HepG2 (cell line): ENCODE data around the gene OR10A6. TPM values are rescaled to one million over a fixed set of nuclear protein-coding genes. Genes with fewer than 3 reads are reported as not detected.

ENCODE experiments used
- ATAC-seq: fragments of 200-7000 bp; cut with Tn5 transposase; 3 replicates; pipeline ENCODE4 v1.9.1; 2020; ENCODE audit warnings: mild to moderate bottlenecking, moderate library complexity
- Bru-seq: library from RNA; stranded (reverse); fragments of 400-500 nt; gene quantifications from one replicate; lab custom pipeline; 2021; lab: Mats Ljungman, UMichigan
- BruChase-seq, 2 experiments: library from RNA; stranded (reverse); fragments of 400-500 nt; gene quantifications; one replicate each; lab custom pipeline; 2021; lab: Mats Ljungman, UMichigan
- BruUV-seq: library from RNA; stranded (reverse); fragments of 400-500 nt; replicated peaks from 2 replicates; lab custom pipeline; 2021; lab: Mats Ljungman, UMichigan
- CTCF ChIA-PET: fragments of 300-600 bp; formaldehyde crosslinking; extraction: SDS; loops from one replicate; lab custom pipeline; 2021; ENCODE audit warnings: low total read pairs, inconsistent platforms, low intra/inter-chr PET ratio; lab: Yijun Ruan, JAX
- POLR2A ChIA-PET: fragments of 350-600 bp; sonication (Branson Sonifier 250); formaldehyde crosslinking; loops from one replicate; lab custom pipeline; 2020; ENCODE audit warnings: antibody characterized with exemption, inconsistent platforms; lab: Yijun Ruan, JAX
- DNase-seq: peaks from one replicate; pipeline ENCODE4 v3.0.0-alpha.2; 2015; ENCODE audit warnings: low spot score
- FAIRE-seq: peaks from 3 replicates; lab custom pipeline; 2011; peaks lifted over from hg19 to GRCh38; lab: Jason Lieb, UNC
- H2AFZ ChIP-seq: one replicate; pipeline ENCODE4 v1.6.1; 2011; ENCODE audit warnings: low read length, inconsistent platforms
- H3K27ac ChIP-seq: fragments of 300-600 bp; 3 replicates; pipeline ENCODE4 v1.8.0; 2011; ENCODE audit warnings: mixed run types, mild to moderate bottlenecking, mixed read lengths, low read length, inconsistent platforms; ENCODE audit not compliant: insufficient read depth; ENCODE audit errors: extremely low read length
- H3K27me3 ChIP-seq, 2 experiments: fragments of 200-600 bp in 1 of 2; 2 replicates in 1 of 2; 3 replicates in 1 of 2; pipeline versions ENCODE4 v1.6.0 to v1.8.0; 2011; ENCODE audit warnings: low read length in 2 of 2, mild to moderate bottlenecking in 2 of 2, moderate library complexity in 2 of 2, inconsistent platforms in 1 of 2; ENCODE audit not compliant: insufficient read depth in 2 of 2, control insufficient read depth in 1 of 2
- H3K36me3 ChIP-seq, 2 experiments: fragments of 200-600 bp in 1 of 2; replicated peaks in 1 of 2; 2 replicates in 1 of 2; 3 replicates in 1 of 2; pipeline versions ENCODE4 v1.5.1 to v1.8.0; 2011; ENCODE audit warnings: low read length in 2 of 2, inconsistent platforms in 1 of 2; ENCODE audit not compliant: insufficient read depth in 2 of 2, control insufficient read depth in 1 of 2
- H3K4me1 ChIP-seq: 2 replicates; pipeline ENCODE4 v1.5.1; 2012; ENCODE audit warnings: low read length, inconsistent platforms; ENCODE audit not compliant: insufficient read depth
- H3K4me2 ChIP-seq: 2 replicates; pipeline ENCODE4 v1.6.0; 2011; ENCODE audit warnings: low read depth, low read length, inconsistent platforms
- H3K4me3 ChIP-seq, 3 experiments: fragments of 200-600 bp in 1 of 3; sonication (generic), shearing (Covaris generic) in 1 of 3; replicated peaks in 1 of 3; 2 replicates each; pipeline ENCODE4 v1.5.1; 2011 to 2016; ENCODE audit warnings: low read length in 3 of 3, inconsistent platforms in 2 of 3, low read depth in 2 of 3, mild to moderate bottlenecking in 2 of 3, control low read depth in 1 of 3, mixed read lengths in 1 of 3; ENCODE audit not compliant: insufficient read depth in 1 of 3
- H3K79me2 ChIP-seq: one replicate; pipeline ENCODE4 v1.6.1; 2011; ENCODE audit warnings: low read length, inconsistent platforms; ENCODE audit not compliant: insufficient read depth
- H3K9ac ChIP-seq: 2 replicates; pipeline ENCODE4 v1.6.0; 2011; ENCODE audit warnings: mild to moderate bottlenecking, low read depth, low read length, inconsistent platforms; ENCODE audit not compliant: insufficient read depth
- H3K9me3 ChIP-seq: 2 replicates; pipeline ENCODE4 v1.5.1; 2012; ENCODE audit warnings: mild to moderate bottlenecking, low read length
- H4K20me1 ChIP-seq: 2 replicates; pipeline ENCODE4 v1.6.0; 2011; ENCODE audit warnings: inconsistent platforms, mild to moderate bottlenecking, low read length, moderate library complexity; ENCODE audit not compliant: insufficient read depth
- FIP1L1 ChIP-seq: fragments of 200-400 bp; formaldehyde crosslinking; IDR thresholded peaks from 2 replicates; pipeline ENCODE4 v1.6.1; 2018; ENCODE audit warnings: low read depth, mild to moderate bottlenecking, low read length, moderate library complexity, borderline replicate concordance; ENCODE audit not compliant: insufficient read depth
- MIER3 ChIP-seq: IDR thresholded peaks from 2 replicates; pipeline ENCODE4 v1.6.1; 2016; ENCODE audit warnings: missing compliant biosample characterization, borderline replicate concordance
- NPAS2 ChIP-seq: sonication (generic); formaldehyde crosslinking; IDR thresholded peaks from 2 replicates; pipeline ENCODE4 v1.8.0; 2022; ENCODE audit warnings: mild to moderate bottlenecking, missing genetic modification reagents, borderline replicate concordance
- SKI ChIP-seq: fragments of 450-650 bp; IDR thresholded peaks from one replicate; pipeline ENCODE4 v1.6.1; 2018; ENCODE audit warnings: mild to moderate bottlenecking; ENCODE audit not compliant: partially characterized antibody
- YEATS2 ChIP-seq: sonication (generic); formaldehyde crosslinking; IDR thresholded peaks from 2 replicates; pipeline ENCODE4 v1.4.0; 2020; ENCODE audit warnings: missing genetic modification reagents, borderline replicate concordance
- ZNF674 ChIP-seq: sonication (generic); formaldehyde crosslinking; IDR thresholded peaks from 2 replicates; pipeline ENCODE4 v1.5.0; 2020; ENCODE audit warnings: low read depth, mild to moderate bottlenecking, missing genetic modification reagents
- WGBS: methylation state at CpG from one replicate; pipeline ENCODE4 v1.1.6; 2017; ENCODE audit warnings: low lambda C conversion rate; 5-methylcytosine and 5-hydroxymethylcytosine counted together
- in situ Hi-C: cut with HindIII; loops from 2 replicates; pipeline ENCODE4 v1.10.0; 2017; ENCODE audit warnings: low pct_unique_long_range_greater_than_20kb; ENCODE audit not compliant: extremely low pct_ligation_motif_present
- intact Hi-C: fragments of 100-400 bp; cut with micrococcal nuclease; formaldehyde crosslinking; loops from one replicate; pipeline ENCODE4 v1.10.0; 2022; ENCODE audit not compliant: unreplicated experiment
- long read RNA-seq, 2 experiments: library from RNA in 1 of 2; library from polyadenylated mRNA in 1 of 2; stranded (forward) in 1 of 2; unstranded in 1 of 2; transcript quantifications; one replicate each; pipeline ENCODE4 v2.0.0, GENCODE V29; 2019 to 2022
- polyA minus RNA-seq, 3 experiments: library from RNA; depleted of rRNA, polyadenylated mRNA; stranded (reverse); fragments of >200 nt; gene quantifications; 2 replicates each; pipeline ENCODE4 v1.2.3, GENCODE V29; 2011; ENCODE audit warnings: low replicate concordance in 1 of 3
- polyA plus RNA-seq, 8 experiments: library from polyadenylated mRNA; depleted of rRNA in 3 of 8; stranded (reverse) in 7 of 8; unstranded in 1 of 8; fragments of >200 nt; fragmentation: Illumina TruSeq in 4 of 8; extraction: Trizol in 4 of 8; gene quantifications; 2 replicates each; pipeline versions ENCODE4 v1.2.1 to v1.2.3, GENCODE V29; 2011 to 2016; ENCODE audit warnings: low read depth in 4 of 8, missing spikeins in 1 of 8, mixed read lengths in 1 of 8; ENCODE audit not compliant: insufficient read depth in 1 of 8
- total RNA-seq, 5 experiments: library from RNA; depleted of rRNA; stranded (reverse); fragments of >200 nt; fragmentation: Illumina TruSeq; extraction: Trizol; gene quantifications; 2 replicates each; pipeline ENCODE4 v1.2.3, GENCODE V29; 2016; ENCODE audit warnings: low read depth in 1 of 5
- TF ChIP-seq, protein P1 (sequence below): sonication (generic); formaldehyde crosslinking; IDR thresholded peaks from 2 replicates; pipeline ENCODE4 v1.4.0; 2020; ENCODE audit warnings: mild to moderate bottlenecking, missing genetic modification reagents

OR10A6 gene, protein sequence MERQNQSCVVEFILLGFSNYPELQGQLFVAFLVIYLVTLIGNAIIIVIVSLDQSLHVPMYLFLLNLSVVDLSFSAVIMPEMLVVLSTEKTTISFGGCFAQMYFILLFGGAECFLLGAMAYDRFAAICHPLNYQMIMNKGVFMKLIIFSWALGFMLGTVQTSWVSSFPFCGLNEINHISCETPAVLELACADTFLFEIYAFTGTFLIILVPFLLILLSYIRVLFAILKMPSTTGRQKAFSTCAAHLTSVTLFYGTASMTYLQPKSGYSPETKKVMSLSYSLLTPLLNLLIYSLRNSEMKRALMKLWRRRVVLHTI
- not detected in 2 replicates for total RNA-seq (2016; rRNA removed; fragmentation: Illumina TruSeq; extraction: Trizol)
- total RNA-seq (2016; cell fraction: cytosol; rRNA removed; fragmentation: Illumina TruSeq; extraction: Trizol; ENCODE audit: low read depth), result not detected in 2 replicates
- not detected in 2 replicates for total RNA-seq (2016; cell fraction: insoluble cytoplasmic fraction; rRNA removed; fragmentation: Illumina TruSeq; extraction: Trizol)
- not detected in 2 replicates for total RNA-seq (2016; cell fraction: membrane; rRNA removed; fragmentation: Illumina TruSeq; extraction: Trizol)
- total RNA-seq (2016; cell fraction: nucleus; rRNA removed; fragmentation: Illumina TruSeq; extraction: Trizol), result not detected in 2 replicates
- polyA plus RNA-seq (2011; rRNA removed), result not detected in 2 replicates
- not detected in 2 replicates for polyA plus RNA-seq (2011; cell fraction: cytosol; rRNA removed)
- polyA plus RNA-seq (2011; cell fraction: nucleus; rRNA removed), result not detected in 2 replicates
- not detected in 2 replicates for polyA plus RNA-seq (2012)
- not detected in 2 replicates for polyA plus RNA-seq (2016; cell fraction: cytosol; fragmentation: Illumina TruSeq; extraction: Trizol; ENCODE audit: low read depth)
- polyA plus RNA-seq (2016; cell fraction: insoluble cytoplasmic fraction; fragmentation: Illumina TruSeq; extraction: Trizol; ENCODE audit: low read depth), result not detected in 2 replicates
- not detected in 2 replicates for polyA plus RNA-seq (2016; cell fraction: membrane; fragmentation: Illumina TruSeq; extraction: Trizol; ENCODE audit: low read depth)
- polyA plus RNA-seq (2016; cell fraction: nucleus; fragmentation: Illumina TruSeq; extraction: Trizol; ENCODE audit: insufficient read depth, low read depth), result not detected in 2 replicates
- 0.32 TPM in 1 of 2 replicates, not detected in the other for polyA minus RNA-seq (2011; rRNA and poly(A)+ RNA removed; ENCODE audit: low replicate concordance)
- polyA minus RNA-seq (2011; cell fraction: cytosol; rRNA and poly(A)+ RNA removed), result not detected in 2 replicates
- not detected in 2 replicates for polyA minus RNA-seq (2011; cell fraction: nucleus; rRNA and poly(A)+ RNA removed)
- not detected for Bru-seq, nascent RNA
- not detected for BruChase-seq, experiment 1, labeled RNA remaining after a 6-hour chase
- BruChase-seq, experiment 2, labeled RNA remaining after a 2-hour chase, result not detected
- long read RNA-seq, experiment 1, result 0 reads
- long read RNA-seq, experiment 2, result 0 reads

DNA sequence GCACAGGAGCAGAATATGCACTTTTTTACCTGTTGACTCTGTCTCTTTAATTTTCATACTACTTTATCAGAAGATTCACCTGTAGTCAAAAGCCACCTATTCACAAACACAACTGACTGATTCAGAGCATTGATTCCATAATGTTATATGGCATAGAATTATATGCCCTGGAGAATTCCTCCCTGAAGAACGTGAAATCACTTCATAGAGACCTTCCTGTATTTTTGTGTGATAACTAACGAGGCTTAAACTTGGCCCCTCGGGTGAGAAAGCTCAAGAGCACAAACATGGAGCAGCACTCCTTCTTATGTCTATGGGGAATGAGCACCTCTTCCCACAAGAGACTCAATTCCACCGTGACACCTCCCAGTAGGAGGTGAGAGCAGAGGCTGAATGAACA is at the start of gene OR10A6:
Gene OR10A6 (minus strand): TSS at position 101 of the 400 bp plus-strand sequence. CDS start 2,606 bp downstream, outside the sequence.
- TF ChIP-seq FIP1L1 (no peak), NPAS2 (no peak), YEATS2 (CRISPR knock-in tag) (no peak), MIER3 (CRISPR knock-in tag) (no peak), SKI (no peak), ZNF674 (CRISPR knock-in tag) (no peak)
- TF ChIP-seq, protein P1, sequence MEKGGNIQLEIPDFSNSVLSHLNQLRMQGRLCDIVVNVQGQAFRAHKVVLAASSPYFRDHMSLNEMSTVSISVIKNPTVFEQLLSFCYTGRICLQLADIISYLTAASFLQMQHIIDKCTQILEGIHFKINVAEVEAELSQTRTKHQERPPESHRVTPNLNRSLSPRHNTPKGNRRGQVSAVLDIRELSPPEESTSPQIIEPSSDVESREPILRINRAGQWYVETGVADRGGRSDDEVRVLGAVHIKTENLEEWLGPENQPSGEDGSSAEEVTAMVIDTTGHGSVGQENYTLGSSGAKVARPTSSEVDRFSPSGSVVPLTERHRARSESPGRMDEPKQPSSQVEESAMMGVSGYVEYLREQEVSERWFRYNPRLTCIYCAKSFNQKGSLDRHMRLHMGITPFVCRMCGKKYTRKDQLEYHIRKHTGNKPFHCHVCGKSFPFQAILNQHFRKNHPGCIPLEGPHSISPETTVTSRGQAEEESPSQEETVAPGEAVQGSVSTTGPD (CRISPR knock-in tag), result no peak
- TF ChIP-seq, all 625 proteins: peak for 0
- Histone ChIP-seq H3K27me3 (no peaks in the 10 kb centered on the region), H3K4me3 (no peak within 1 kb of the TSS), H3K36me3 (no peaks in the 10 kb centered on the region), H4K20me1 (no peaks in the 10 kb centered on the region; the same call in 1 of the 2 replicates), H3K4me1 (no peaks in the 10 kb centered on the region), H3K9ac (no peak within 1 kb of the TSS), H3K79me2 (no peaks in the 10 kb centered on the region), H3K9me3 (no peaks in the 10 kb centered on the region), H3K4me2 (no peak within 1 kb of the TSS), H3K27ac (no peak within 1 kb of the TSS), H2AFZ (no peak within 1 kb of the TSS)
- DNase-seq (no peak), FAIRE-seq (no peak), ATAC-seq (no peak)
- intact Hi-C loops (no loop called here), in situ Hi-C loops (no loop called here)
- ChIA-PET CTCF (no interaction called here), POLR2A (no interaction called here)
- 0% methylated on average over 4 of the region's 4 CpGs for WGBS
- BruUV-seq, result no TSS peak
